ENCODE results near the gene RBMS1. TPM values are rescaled to one million over a fixed set of nuclear protein-coding genes. Genes with fewer than 3 reads are reported as not detected.

Gene RBMS1
- total and polyA plus RNA-seq, 8 donors, result 91.7 to 133 (median 119) TPM

- H3K9me3 ChIP-seq, result no peaks in the 10 kb centered on the region
- no peaks in the 10 kb centered on the region for H3K36me3 ChIP-seq
- DNase-seq, result no peak
- TF ChIP-seq, protein P1, sequence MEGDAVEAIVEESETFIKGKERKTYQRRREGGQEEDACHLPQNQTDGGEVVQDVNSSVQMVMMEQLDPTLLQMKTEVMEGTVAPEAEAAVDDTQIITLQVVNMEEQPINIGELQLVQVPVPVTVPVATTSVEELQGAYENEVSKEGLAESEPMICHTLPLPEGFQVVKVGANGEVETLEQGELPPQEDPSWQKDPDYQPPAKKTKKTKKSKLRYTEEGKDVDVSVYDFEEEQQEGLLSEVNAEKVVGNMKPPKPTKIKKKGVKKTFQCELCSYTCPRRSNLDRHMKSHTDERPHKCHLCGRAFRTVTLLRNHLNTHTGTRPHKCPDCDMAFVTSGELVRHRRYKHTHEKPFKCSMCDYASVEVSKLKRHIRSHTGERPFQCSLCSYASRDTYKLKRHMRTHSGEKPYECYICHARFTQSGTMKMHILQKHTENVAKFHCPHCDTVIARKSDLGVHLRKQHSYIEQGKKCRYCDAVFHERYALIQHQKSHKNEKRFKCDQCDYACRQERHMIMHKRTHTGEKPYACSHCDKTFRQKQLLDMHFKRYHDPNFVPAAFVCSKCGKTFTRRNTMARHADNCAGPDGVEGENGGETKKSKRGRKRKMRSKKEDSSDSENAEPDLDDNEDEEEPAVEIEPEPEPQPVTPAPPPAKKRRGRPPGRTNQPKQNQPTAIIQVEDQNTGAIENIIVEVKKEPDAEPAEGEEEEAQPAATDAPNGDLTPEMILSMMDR (IDR thresholded peaks at IDR 0.05), result no peak
- ATAC-seq, result no peak
- H3K27me3 ChIP-seq, result no peaks in the 10 kb centered on the region
- no peak overlapping the region for H3K27ac ChIP-seq
- intact Hi-C loops (cut with DNase I), result no loop called here
- H3K4me1 ChIP-seq, result peaks cover 17 to 29% of the 10 kb centered on the region in 2 donors
- H3K4me3 ChIP-seq, result no peak overlapping the region
Measured at GRCh38 chr2:160459538-160460332, 33.9 kb downstream of the RBMS1 start.

DNA sequence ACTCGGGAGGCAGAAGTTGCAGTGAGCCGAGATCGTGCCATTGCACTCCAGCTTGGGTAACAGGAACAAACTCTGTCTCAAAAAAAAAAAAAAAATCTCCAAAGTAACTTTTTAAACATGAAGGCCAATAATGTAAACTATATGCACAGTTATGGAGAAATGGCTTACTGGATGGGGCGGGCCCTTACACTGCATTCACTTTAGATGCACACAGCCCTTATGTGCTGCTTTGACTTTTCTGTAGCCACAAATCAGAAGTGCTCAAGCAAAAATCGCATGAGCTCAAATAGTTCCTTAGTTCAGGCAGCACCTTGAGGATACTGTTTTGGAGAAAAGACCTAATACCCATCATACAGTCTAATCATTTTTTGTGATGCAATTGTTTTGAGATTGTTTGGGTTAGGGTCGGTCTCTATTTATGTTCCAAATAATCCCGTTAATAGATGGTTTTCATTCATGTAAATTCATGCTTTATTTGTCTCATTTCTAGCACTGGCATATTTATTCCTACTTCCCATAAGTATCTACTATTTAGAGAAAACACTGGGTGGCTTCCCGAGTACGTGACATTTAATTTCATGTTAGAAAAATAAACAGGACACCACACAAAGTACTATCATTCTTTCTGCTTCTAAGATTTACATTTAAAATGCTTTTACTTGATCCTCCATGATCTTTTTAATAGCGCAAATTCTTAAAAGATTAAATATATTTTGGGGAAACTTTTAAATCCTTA lies 34.7 kb downstream of the RBMS1 start:
- ATAC-seq, result no peak
- TF ChIP-seq, protein P1 (IDR thresholded peaks at IDR 0.05), result no peak
- H3K9me3 ChIP-seq, result no peaks in the 10 kb centered on the region
- no peak overlapping the region for H3K4me3 ChIP-seq
- intact Hi-C loops (cut with DNase I), result no loop called here
- no peaks in the 10 kb centered on the region for H3K27me3 ChIP-seq
- H3K4me1 ChIP-seq, result peaks cover 19 to 27% of the 10 kb centered on the region in 2 donors
- no peaks in the 10 kb centered on the region for H3K36me3 ChIP-seq
- no peak for DNase-seq
- H3K27ac ChIP-seq, result no peak overlapping the region

DNA sequence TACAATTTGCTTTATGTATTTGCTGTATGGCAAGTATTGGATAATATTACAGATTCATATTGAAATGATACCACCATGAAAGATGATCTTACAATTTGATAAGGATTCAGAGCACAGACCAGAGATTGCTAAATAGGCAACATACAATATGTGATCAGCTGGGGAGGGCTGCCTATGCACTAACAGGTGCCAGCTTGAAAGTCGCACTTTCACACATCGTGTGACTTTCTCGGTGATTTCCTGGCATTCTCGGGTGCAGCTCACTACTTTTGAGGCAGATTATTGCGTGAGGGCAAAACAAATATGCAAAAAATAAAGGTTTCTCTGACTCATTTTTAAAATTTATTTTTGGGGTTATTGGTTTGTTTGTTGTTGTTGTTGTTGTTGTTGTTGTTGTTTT lies 36.0 kb downstream of the RBMS1 start:
- Histone ChIP-seq H3K36me3 (no peaks in the 10 kb centered on the region), H3K27ac (no peak overlapping the region), H3K4me3 (no peak overlapping the region), H3K4me1 (peaks cover 19 to 27% of the 10 kb centered on the region in 2 donors), H3K9me3 (no peaks in the 10 kb centered on the region), H3K27me3 (no peaks in the 10 kb centered on the region)
- ATAC-seq, result no peak
- TF ChIP-seq, protein P1 (IDR thresholded peaks at IDR 0.05), result no peak
- no peak for DNase-seq
- intact Hi-C loops (cut with DNase I), result no loop called here

DNA sequence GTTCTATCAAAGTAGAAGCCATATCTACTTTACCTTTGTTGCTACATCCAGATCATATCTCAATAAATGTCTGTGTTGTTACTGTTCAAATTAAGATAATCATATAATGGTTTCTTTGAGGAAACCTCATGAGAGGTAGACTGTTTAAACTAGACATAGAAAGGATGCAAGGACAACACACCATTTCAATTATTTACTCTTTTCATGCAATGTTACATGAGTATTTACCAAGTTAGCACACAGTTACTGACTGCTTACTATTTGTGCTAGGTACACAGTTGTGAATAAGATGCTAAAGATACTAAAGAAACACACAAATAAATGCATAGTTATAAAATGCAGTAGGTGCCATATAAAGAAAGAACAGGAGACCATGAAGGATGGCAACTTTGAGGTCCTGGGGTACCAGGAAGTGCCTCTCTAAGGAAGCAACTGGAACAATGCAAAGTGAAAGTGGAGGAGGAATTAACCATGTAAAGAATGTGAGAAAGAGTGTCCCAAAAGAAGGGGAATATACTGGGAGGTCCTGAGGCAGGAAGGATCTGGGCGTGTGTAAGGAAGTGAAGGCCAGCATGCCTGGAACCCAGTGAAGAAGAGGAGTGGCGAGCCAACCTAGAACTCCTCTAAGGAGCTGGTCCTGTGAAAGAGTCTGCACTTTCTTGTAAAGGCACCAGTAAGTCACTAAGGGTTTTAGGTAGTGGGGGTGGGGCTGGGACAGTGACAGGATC lies 39.4 kb downstream of the RBMS1 start:
- Histone ChIP-seq H3K4me1 (peaks cover 17 to 38% of the 10 kb centered on the region in 2 donors), H3K27ac (peak overlapping the region in 1 of 2 donors; percentile 20), H3K4me3 (no peak overlapping the region), H3K36me3 (no peaks in the 10 kb centered on the region), H3K27me3 (no peaks in the 10 kb centered on the region), H3K9me3 (no peaks in the 10 kb centered on the region)
- ATAC-seq, result peak; percentile 14
- TF ChIP-seq, protein P1 (IDR thresholded peaks at IDR 0.05), result no peak
- intact Hi-C loops (cut with DNase I), result no loop called here
- DNase-seq, result no peak

Data from left lung (tissue), 10 donors.